ENCODE results near the gene NMT2. TPM values are rescaled to one million over a fixed set of nuclear protein-coding genes. Genes with fewer than 3 reads are reported as not detected.
A peak's percentile ranks its signal among the peaks of the same experiment; 100 is the strongest.

NMT2 gene
- total RNA-seq, 1 donor from 2014 or later: 39.6 TPM

GRCh38 chr10:15118615-15119014 is 49.9 kb downstream of the NMT2 start:
- no peaks in the 10 kb centered on the region for H3K9me3 Mint-ChIP-seq (ENCODE audit: low read depth)
- H3K4me1 Mint-ChIP-seq (ENCODE audit: low read depth): no peaks in the 10 kb centered on the region
- no peak for DNase-seq (ENCODE audit: low spot score, unreplicated experiment)
- no peak overlapping the region for H3K27ac Mint-ChIP-seq
- no peaks in the 10 kb centered on the region for H3K27me3 Mint-ChIP-seq
- H3K36me3 Mint-ChIP-seq (ENCODE audit: insufficient read depth): peaks cover 15% of the 10 kb centered on the region
- no peak for TF ChIP-seq CTCF (IDR thresholded peaks at IDR 0.05; ENCODE audit: unreplicated experiment)
- no peak overlapping the region for H3K4me3 Mint-ChIP-seq (ENCODE audit: low read depth)

- TF ChIP-seq CTCF (IDR thresholded peaks at IDR 0.05; ENCODE audit: unreplicated experiment): no peak
- Mint-ChIP-seq H3K36me3 (ENCODE audit: insufficient read depth) (peaks cover 21% of the 10 kb centered on the region), H3K27ac (no peak overlapping the region), H3K4me3 (ENCODE audit: low read depth) (no peak overlapping the region), H3K27me3 (no peaks in the 10 kb centered on the region), H3K9me3 (ENCODE audit: low read depth) (no peaks in the 10 kb centered on the region), H3K4me1 (ENCODE audit: low read depth) (no peaks in the 10 kb centered on the region)
- no peak for DNase-seq (ENCODE audit: low spot score, unreplicated experiment)
Measured at GRCh38 chr10:15116225-15116624, 52.3 kb downstream of the NMT2 start.

GRCh38 chr10:15113766-15114165 is 54.7 kb downstream of the NMT2 start:
- H3K9me3 Mint-ChIP-seq (ENCODE audit: low read depth): no peaks in the 10 kb centered on the region
- TF ChIP-seq CTCF (IDR thresholded peaks at IDR 0.05; ENCODE audit: unreplicated experiment): no peak
- H3K4me1 Mint-ChIP-seq (ENCODE audit: low read depth): no peaks in the 10 kb centered on the region
- DNase-seq (ENCODE audit: low spot score, unreplicated experiment): no peak
- H3K36me3 Mint-ChIP-seq (ENCODE audit: insufficient read depth): peaks cover 18% of the 10 kb centered on the region
- no peak overlapping the region for H3K27ac Mint-ChIP-seq
- H3K4me3 Mint-ChIP-seq (ENCODE audit: low read depth): no peak overlapping the region
- no peaks in the 10 kb centered on the region for H3K27me3 Mint-ChIP-seq

- TF ChIP-seq CTCF (IDR thresholded peaks at IDR 0.05; ENCODE audit: unreplicated experiment): no peak
- Mint-ChIP-seq H3K27me3 (no peaks in the 10 kb centered on the region), H3K4me3 (ENCODE audit: low read depth) (no peak overlapping the region), H3K9me3 (ENCODE audit: low read depth) (no peaks in the 10 kb centered on the region), H3K4me1 (ENCODE audit: low read depth) (no peaks in the 10 kb centered on the region), H3K36me3 (ENCODE audit: insufficient read depth) (peaks cover 26% of the 10 kb centered on the region), H3K27ac (no peak overlapping the region)
- DNase-seq (ENCODE audit: low spot score, unreplicated experiment): no peak
Measured at GRCh38 chr10:15112657-15113056, 55.8 kb downstream of the NMT2 start.

GRCh38 chr10:15106352-15107013 is 62.0 kb downstream of the NMT2 start:
- Mint-ChIP-seq H3K9me3 (ENCODE audit: low read depth) (no peaks in the 10 kb centered on the region), H3K36me3 (ENCODE audit: insufficient read depth) (peaks cover 24% of the 10 kb centered on the region), H3K4me1 (ENCODE audit: low read depth) (no peaks in the 10 kb centered on the region), H3K27me3 (no peaks in the 10 kb centered on the region), H3K27ac (peak overlapping the region; percentile 74), H3K4me3 (ENCODE audit: low read depth) (no peak overlapping the region)
- DNase-seq (ENCODE audit: low spot score, unreplicated experiment): peak; percentile 54
- peak; percentile 88 for TF ChIP-seq CTCF (IDR thresholded peaks at IDR 0.05; ENCODE audit: unreplicated experiment)

All from progenitor cell of endocrine pancreas (in vitro differentiated cells).